ENCODE measurements around the gene MTRF1L.

The MTRF1L gene

GRCh38 chr6:152946484-152946883, 56.0 kb downstream of the MTRF1L start:
- Histone ChIP-seq H3K4me3 (ENCODE audit: extremely low read depth, insufficient read depth, low read length, poor library complexity, severe bottlenecking) (no peak overlapping the region), H3K9me3 (ENCODE audit: control insufficient read depth, low read length) (no peaks in the 10 kb centered on the region), H3K27ac (ENCODE audit: low read depth, low read length, severe bottlenecking) (no peak overlapping the region), H3K4me1 (ENCODE audit: control insufficient read depth, insufficient read depth, low read length, poor library complexity, severe bottlenecking) (no peaks in the 10 kb centered on the region), H3K36me3 (ENCODE audit: control insufficient read depth, insufficient read depth, low read length) (no peaks in the 10 kb centered on the region)
- WGBS, 2 experiments (ENCODE audit: insufficient coverage in 2 of 2) = no CpG with 5 or more reads among the region's 3 CpGs

- Histone ChIP-seq H3K4me3 (ENCODE audit: extremely low read depth, insufficient read depth, low read length, poor library complexity, severe bottlenecking) (no peak overlapping the region), H3K4me1 (ENCODE audit: control insufficient read depth, insufficient read depth, low read length, poor library complexity, severe bottlenecking) (no peaks in the 10 kb centered on the region), H3K27ac (ENCODE audit: low read depth, low read length, severe bottlenecking) (no peak overlapping the region), H3K36me3 (ENCODE audit: control insufficient read depth, insufficient read depth, low read length) (no peaks in the 10 kb centered on the region), H3K9me3 (ENCODE audit: control insufficient read depth, low read length) (no peaks in the 10 kb centered on the region)
- no CpG with 5 or more reads among the region's 2 CpGs for WGBS, 2 experiments (ENCODE audit: insufficient coverage in 2 of 2)
Observed at GRCh38 chr6:152943260-152943897, 59.1 kb downstream of the MTRF1L start.

GRCh38 chr6:152942319-152942869, 60.1 kb downstream of the MTRF1L start:
- Histone ChIP-seq H3K4me3 (ENCODE audit: extremely low read depth, insufficient read depth, low read length, poor library complexity, severe bottlenecking) (no peak overlapping the region), H3K27ac (ENCODE audit: low read depth, low read length, severe bottlenecking) (no peak overlapping the region), H3K4me1 (ENCODE audit: control insufficient read depth, insufficient read depth, low read length, poor library complexity, severe bottlenecking) (no peaks in the 10 kb centered on the region), H3K36me3 (ENCODE audit: control insufficient read depth, insufficient read depth, low read length) (no peaks in the 10 kb centered on the region), H3K9me3 (ENCODE audit: control insufficient read depth, low read length) (no peaks in the 10 kb centered on the region)
- WGBS, 2 experiments (ENCODE audit: insufficient coverage in 2 of 2) = no CpG with 5 or more reads among the region's 1 CpG

- no peaks in the 10 kb centered on the region for H3K36me3 ChIP-seq (ENCODE audit: control insufficient read depth, insufficient read depth, low read length)
- H3K9me3 ChIP-seq (ENCODE audit: control insufficient read depth, low read length) = no peaks in the 10 kb centered on the region
- H3K27ac ChIP-seq (ENCODE audit: low read depth, low read length, severe bottlenecking) = no peak overlapping the region
- no peaks in the 10 kb centered on the region for H3K4me1 ChIP-seq (ENCODE audit: control insufficient read depth, insufficient read depth, low read length, poor library complexity, severe bottlenecking)
- no peak overlapping the region for H3K4me3 ChIP-seq (ENCODE audit: extremely low read depth, insufficient read depth, low read length, poor library complexity, severe bottlenecking)
Observed at GRCh38 chr6:152941746-152942145, 60.8 kb downstream of the MTRF1L start.
